ENCODE data around the gene CCL22.

CCL22 gene

GRCh38 chr16:57381791-57382534 is 23.4 kb downstream of the CCL22 start (continued):
- no peak for TF ChIP-seq ZNF837 (tag by site-specific recombination; IDR thresholded peaks at IDR 0.05)

GRCh38 chr16:57382535-57383275 is 24.1 kb downstream of the CCL22 start:
- ChIA-PET POLR2A (no interaction called here), CTCF (interaction anchor here (0.6 kb wide), 1 partner anchor 81 kb away, joined by 3 read pairs; no protein-coding TSS in a partner anchor)
- TF ChIP-seq CTCF (tag by site-specific recombination; IDR thresholded peaks at IDR 0.05) (0 out of 2 replicates have a peak, but pooled peaks have one; percentile 21), ZNF514 (tag by site-specific recombination; IDR thresholded peaks at IDR 0.05) (no peak)
- 0 out of 2 replicates have a peak, but pooled peaks cover 4% of the 10 kb centered on the region for H3K4me1 ChIP-seq (ENCODE audit: control insufficient read depth, insufficient read depth, low read length)
- no peaks in the 10 kb centered on the region for H3K36me3 ChIP-seq (ENCODE audit: control insufficient read depth in 2 of 2, insufficient read depth in 1 of 2, low read length in 2 of 2)
- no peak overlapping the region for H3K27ac ChIP-seq (ENCODE audit: extremely low read depth, low read depth, low read length)
- no peak overlapping the region for H3K4me3 ChIP-seq (ENCODE audit: low read depth, low read length)
- H3K9me3 ChIP-seq (ENCODE audit: control insufficient read depth, insufficient read depth, low read depth, low read length): no peaks in the 10 kb centered on the region

- POLR2A ChIA-PET: no interaction called here
- no peak overlapping the region for H3K4me3 ChIP-seq (ENCODE audit: low read depth, low read length)
- H3K9me3 ChIP-seq (ENCODE audit: control insufficient read depth, insufficient read depth, low read depth, low read length): no peaks in the 10 kb centered on the region
- H3K4me1 ChIP-seq (ENCODE audit: control insufficient read depth, insufficient read depth, low read length): no peaks in the 10 kb centered on the region
- no peak overlapping the region for H3K27ac ChIP-seq (ENCODE audit: extremely low read depth, low read depth, low read length)
- peak; percentile 64 for TF ChIP-seq ZNF692 (tag by site-specific recombination; IDR thresholded peaks at IDR 0.05)
- TF ChIP-seq ZNF623 (tag by site-specific recombination; IDR thresholded peaks at IDR 0.05): no peak
- TF ChIP-seq ZNF785 (tag by site-specific recombination; IDR thresholded peaks at IDR 0.05): no peak
- TF ChIP-seq KLF1 (tag by site-specific recombination; IDR thresholded peaks at IDR 0.05): peak; percentile 69
- CTCF ChIA-PET: no interaction called here
- H3K36me3 ChIP-seq (ENCODE audit: control insufficient read depth in 2 of 2, insufficient read depth in 1 of 2, low read length in 2 of 2): no peaks in the 10 kb centered on the region
Measured at GRCh38 chr16:57383276-57384247, 25.0 kb downstream of the CCL22 start.

- H3K27ac ChIP-seq (ENCODE audit: extremely low read depth, low read depth, low read length): no peak overlapping the region
- TF ChIP-seq ZFP41 (tag by site-specific recombination; IDR thresholded peaks at IDR 0.05; ENCODE audit: borderline replicate concordance) (no peak), BCL6B (tag by site-specific recombination; IDR thresholded peaks at IDR 0.05) (no peak), ZNF670 (tag by site-specific recombination; IDR thresholded peaks at IDR 0.05; ENCODE audit: low read depth) (no peak), ZSCAN23 (tag by site-specific recombination; IDR thresholded peaks at IDR 0.05) (no peak), ZNF707 (tag by site-specific recombination; IDR thresholded peaks at IDR 0.05) (no peak), ZNF768 (tag by site-specific recombination; IDR thresholded peaks at IDR 0.05) (no peak), ZNF664 (tag by site-specific recombination; IDR thresholded peaks at IDR 0.05) (no peak), ZNF132 (tag by site-specific recombination; IDR thresholded peaks at IDR 0.05; ENCODE audit: borderline replicate concordance) (no peak)
- H3K9me3 ChIP-seq (ENCODE audit: control insufficient read depth, insufficient read depth, low read depth, low read length): no peaks in the 10 kb centered on the region
- no peak overlapping the region for H3K4me3 ChIP-seq (ENCODE audit: low read depth, low read length)
- no peaks in the 10 kb centered on the region for H3K36me3 ChIP-seq (ENCODE audit: control insufficient read depth in 2 of 2, insufficient read depth in 1 of 2, low read length in 2 of 2)
- ChIA-PET CTCF (no interaction called here), POLR2A (no interaction called here)
- H3K4me1 ChIP-seq (ENCODE audit: control insufficient read depth, insufficient read depth, low read length): no peaks in the 10 kb centered on the region
Measured at GRCh38 chr16:57384248-57385070, 25.9 kb downstream of the CCL22 start.

All from HEK293 (cell line).